AG09309 (cell line): ENCODE measurements around the gene AGBL4.

Source experiments
- DNase-seq: peaks from one replicate; pipeline ENCODE4 v3.0.0-alpha.2; 2010; ENCODE audit warnings: low read depth
- H3K4me3 ChIP-seq: 2 replicates; pipeline ENCODE4 v1.5.1; 2011; ENCODE audit warnings: mild to moderate bottlenecking, low read depth, low read length, moderate library complexity; ENCODE audit not compliant: control insufficient read depth
- CTCF ChIP-seq: IDR thresholded peaks from 2 replicates; pipeline ENCODE4 v1.5.1; 2011; ENCODE audit warnings: mild to moderate bottlenecking, low read depth, low read length, inconsistent platforms; ENCODE audit not compliant: insufficient read depth, control insufficient read depth; ENCODE audit errors: missing control alignments

Gene AGBL4

DNA sequence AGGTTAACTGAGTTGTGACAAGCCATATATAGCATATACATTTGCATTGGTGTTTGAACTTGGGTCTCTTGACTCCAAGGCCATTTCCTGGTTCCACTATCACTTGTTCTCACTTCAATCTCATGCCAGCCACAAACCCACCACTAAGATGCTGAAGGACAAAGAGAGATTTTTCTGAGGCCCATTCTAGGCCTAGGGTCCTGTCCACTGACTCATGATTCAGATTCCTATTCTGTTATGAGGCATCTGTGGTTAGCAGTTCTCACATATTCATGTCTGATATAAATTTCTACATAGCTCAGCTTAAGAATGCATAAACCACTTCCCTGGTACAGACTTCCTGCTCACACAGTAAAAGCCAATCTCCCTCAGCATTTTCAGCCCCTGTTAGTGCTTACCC is 921.0 kb downstream of the AGBL4 start:
- H3K4me3 ChIP-seq: no peak overlapping the region
- peak; percentile 2 for DNase-seq
- TF ChIP-seq CTCF: no peak

DNA sequence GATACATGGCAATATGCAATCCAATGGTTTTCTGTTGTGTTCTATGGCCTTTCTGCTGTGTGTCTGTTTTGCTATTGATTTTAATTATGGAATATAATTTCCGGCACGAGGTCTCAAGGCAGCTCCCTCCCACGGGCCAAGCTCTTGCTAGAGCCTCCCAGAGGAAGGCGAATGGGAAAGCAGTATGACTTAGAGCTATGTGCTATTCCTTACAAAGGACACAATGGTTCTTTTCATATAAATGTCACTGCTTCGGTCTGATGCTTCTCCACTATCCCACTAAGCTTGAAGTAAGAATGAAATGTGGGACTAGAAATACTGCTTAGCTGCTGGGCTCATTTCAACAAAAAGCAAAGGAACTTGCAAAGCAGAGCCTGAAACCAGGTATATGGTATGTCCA is 924.9 kb downstream of the AGBL4 start:
- H3K4me3 ChIP-seq: no peak overlapping the region
- TF ChIP-seq CTCF: no peak
- no peak for DNase-seq

- no peak for DNase-seq
- no peak for TF ChIP-seq CTCF
- no peak overlapping the region for H3K4me3 ChIP-seq
These were observed 937.4 kb downstream of the AGBL4 start for GRCh38 chr1:49086327-49086726.

- no peak overlapping the region for H3K4me3 ChIP-seq
- DNase-seq: no peak
- no peak for TF ChIP-seq CTCF
These were observed 938.7 kb downstream of the AGBL4 start for GRCh38 chr1:49085079-49085478.

DNA sequence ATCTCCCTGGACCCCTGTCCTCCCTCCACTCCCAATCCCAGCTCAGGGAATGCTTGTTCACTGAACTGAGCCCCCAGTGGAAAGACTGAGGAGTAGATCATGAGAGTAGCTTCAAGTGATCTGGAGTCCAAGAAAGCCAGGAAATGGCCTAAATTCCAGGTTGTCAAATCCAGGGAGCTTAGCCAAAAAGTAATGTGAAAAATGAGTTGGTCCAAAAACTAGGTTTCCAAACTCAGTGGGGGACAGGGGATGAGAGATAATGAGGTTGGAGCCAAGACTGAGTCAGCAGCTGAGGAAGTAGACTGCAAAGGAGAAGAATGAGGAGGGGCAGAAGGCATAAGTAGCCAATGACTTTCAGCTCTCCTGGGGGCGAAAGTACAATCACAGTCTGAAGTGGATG is 963.0 kb downstream of the AGBL4 start:
- no peak for DNase-seq
- H3K4me3 ChIP-seq: no peak overlapping the region
- TF ChIP-seq CTCF: no peak

- no peak overlapping the region for H3K4me3 ChIP-seq
- DNase-seq: no peak
- no peak for TF ChIP-seq CTCF
These were observed 964.7 kb downstream of the AGBL4 start for GRCh38 chr1:49059087-49059486.

- no peak for DNase-seq
- H3K4me3 ChIP-seq: no peak overlapping the region
- TF ChIP-seq CTCF: no peak
These were observed 971.7 kb downstream of the AGBL4 start for GRCh38 chr1:49052102-49052501.
